Naive B cell (primary cell): ENCODE results near the gene ALDH4A1. TPM values are rescaled to one million over a fixed set of nuclear protein-coding genes. Genes with fewer than 3 reads are reported as not detected.

Experiments
- ATAC-seq, 2 donors: fragments of 150-1000 bp; cut with Tn5 transposase; 2 replicates each; pipeline ENCODE4 v1.10.0; 2021; ENCODE audit warnings: low read depth in 2 of 2, mild to moderate bottlenecking in 2 of 2, moderate library complexity in 2 of 2
- DNase-seq: peaks from one replicate; pipeline ENCODE4 v3.0.0; 2022
- H3K27ac Mint-ChIP-seq, 6 donors: one replicate each; pipeline ENCODE4 v1.8.0; 2020 to 2022; ENCODE audit warnings: mild to moderate bottlenecking in 6 of 6, mixed read lengths in 6 of 6, moderate library complexity in 5 of 6, inconsistent platforms in 2 of 6
- H3K27me3 Mint-ChIP-seq, 3 donors: one replicate each; pipeline ENCODE4 v1.8.0; 2021 to 2022; ENCODE audit warnings: mixed read lengths in 3 of 3, mild to moderate bottlenecking in 1 of 3
- H3K36me3 Mint-ChIP-seq, 2 donors: one replicate each; pipeline ENCODE4 v1.8.0; 2020 to 2022; ENCODE audit warnings: mixed read lengths in 2 of 2, inconsistent platforms in 1 of 2, mild to moderate bottlenecking in 1 of 2
- H3K4me1 Mint-ChIP-seq, 3 donors: one replicate each; pipeline ENCODE4 v1.8.0; 2020 to 2022; ENCODE audit warnings: mixed read lengths in 3 of 3, inconsistent platforms in 1 of 3, mild to moderate bottlenecking in 1 of 3, moderate library complexity in 1 of 3
- H3K4me3 Mint-ChIP-seq, 8 donors: one replicate each; pipeline ENCODE4 v1.8.0; 2020 to 2022; ENCODE audit warnings: mild to moderate bottlenecking in 8 of 8, mixed read lengths in 8 of 8, moderate library complexity in 8 of 8, inconsistent platforms in 2 of 8
- H3K9me3 Mint-ChIP-seq, 7 donors: one replicate each; pipeline ENCODE4 v1.8.0; 2020 to 2022; ENCODE audit warnings: mixed read lengths in 7 of 7, mild to moderate bottlenecking in 5 of 7, inconsistent platforms in 2 of 7, moderate library complexity in 1 of 7
- polyA plus RNA-seq, 6 donors: library from polyadenylated mRNA; unstranded; fragments of 300-500 nt; fragmentation: Illumina TruSeq; gene quantifications; one replicate each; pipeline ENCODE4 v1.2.3, GENCODE V29; 2021; ENCODE audit warnings: low read depth in 6 of 6

ALDH4A1 gene
- 1 to 10 TPM in 4 of 6 donors, under 1 TPM in 2; 0.96 to 6.7 (median 1.1) TPM for polyA plus RNA-seq

- Mint-ChIP-seq H3K4me1 (peaks cover 21 to 40% (median 35%) of the 10 kb centered on the region in 3 donors), H3K27me3 (no peaks in the 10 kb centered on the region), H3K9me3 (no peaks in the 10 kb centered on the region), H3K36me3 (no peaks in the 10 kb centered on the region), H3K4me3 (peak within 1 kb of the TSS; percentile 91 to 98 (median 94)), H3K27ac (peak within 1 kb of the TSS; percentile 89 to 99 (median 99))
- ATAC-seq = peak; percentile 93 to 96
- DNase-seq = peak; percentile 93
These were observed at the start of gene ALDH4A1 for GRCh38 chr1:18902523-18903290. TSS of gene ALDH4A1 (minus strand) at chr1:18902555. CDS start at chr1:18902523, 32 bp downstream.

DNA sequence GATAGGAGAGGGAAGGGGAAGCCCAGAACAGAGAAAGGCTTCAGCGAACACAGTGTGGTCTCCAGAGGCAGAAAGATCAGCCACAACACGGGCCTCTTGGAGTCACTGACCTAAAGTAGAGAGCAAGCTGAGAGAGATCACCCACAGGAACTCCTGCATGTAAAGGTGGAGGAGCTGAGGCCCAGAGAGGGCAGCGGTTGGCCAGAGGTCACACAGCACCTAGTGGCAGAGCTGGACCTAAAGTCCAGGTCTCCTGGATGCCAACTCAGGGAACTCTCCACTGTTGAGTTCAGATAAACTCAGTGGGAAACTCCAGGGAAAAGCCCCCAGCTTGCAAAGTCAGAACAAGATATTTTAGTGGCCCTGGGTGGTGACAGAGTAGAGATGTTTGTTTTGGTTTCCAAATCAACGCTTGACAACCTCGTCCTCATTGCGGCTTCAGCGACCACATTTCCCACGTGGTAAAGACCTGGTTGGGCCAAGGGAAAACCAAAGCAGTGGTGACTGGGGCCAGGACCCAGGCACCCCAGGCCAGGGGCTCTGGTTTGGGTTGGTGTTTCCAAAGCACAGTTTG lies 49.5 kb upstream of the ALDH4A1 start:
- Mint-ChIP-seq H3K4me3 (peak overlapping the region; percentile 73 to 96 (median 90)), H3K27me3 (no peaks in the 10 kb centered on the region), H3K36me3 (no peaks in the 10 kb centered on the region), H3K9me3 (no peaks in the 10 kb centered on the region), H3K4me1 (peaks cover 62 to 85% (median 74%) of the 10 kb centered on the region in 3 donors), H3K27ac (peak overlapping the region; percentile 99 to 100 (median 100))
- peak; percentile 54 to 56 for ATAC-seq
- DNase-seq = peak; percentile 77

DNA sequence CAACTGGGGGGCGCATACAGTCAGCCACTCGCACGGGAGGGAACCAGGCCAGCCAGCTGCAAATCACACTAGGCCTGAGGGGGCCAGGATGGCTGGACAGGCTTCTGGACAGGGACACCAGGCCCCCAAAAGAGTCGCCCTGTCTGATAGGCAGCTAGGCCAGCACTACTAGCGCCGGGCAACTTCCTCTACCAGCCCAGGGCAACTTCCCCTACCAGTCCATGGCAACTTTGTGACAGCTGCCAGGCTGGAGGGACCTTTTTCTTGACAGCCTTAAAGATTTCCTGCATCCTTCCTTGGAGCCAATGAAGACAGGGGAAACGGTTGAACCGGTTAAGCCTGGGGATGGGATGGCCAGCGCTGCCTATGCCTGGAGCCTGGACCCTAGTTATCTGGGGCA lies 49.1 kb upstream of the ALDH4A1 start:
- Mint-ChIP-seq H3K4me3 (peak overlapping the region; percentile 73 to 96 (median 90)), H3K27ac (peak overlapping the region; percentile 99 to 100 (median 100)), H3K27me3 (no peaks in the 10 kb centered on the region), H3K4me1 (peaks cover 63 to 89% (median 74%) of the 10 kb centered on the region in 3 donors), H3K36me3 (no peaks in the 10 kb centered on the region), H3K9me3 (no peaks in the 10 kb centered on the region)
- DNase-seq = peak; percentile 67
- peak; percentile 51 for ATAC-seq

DNA sequence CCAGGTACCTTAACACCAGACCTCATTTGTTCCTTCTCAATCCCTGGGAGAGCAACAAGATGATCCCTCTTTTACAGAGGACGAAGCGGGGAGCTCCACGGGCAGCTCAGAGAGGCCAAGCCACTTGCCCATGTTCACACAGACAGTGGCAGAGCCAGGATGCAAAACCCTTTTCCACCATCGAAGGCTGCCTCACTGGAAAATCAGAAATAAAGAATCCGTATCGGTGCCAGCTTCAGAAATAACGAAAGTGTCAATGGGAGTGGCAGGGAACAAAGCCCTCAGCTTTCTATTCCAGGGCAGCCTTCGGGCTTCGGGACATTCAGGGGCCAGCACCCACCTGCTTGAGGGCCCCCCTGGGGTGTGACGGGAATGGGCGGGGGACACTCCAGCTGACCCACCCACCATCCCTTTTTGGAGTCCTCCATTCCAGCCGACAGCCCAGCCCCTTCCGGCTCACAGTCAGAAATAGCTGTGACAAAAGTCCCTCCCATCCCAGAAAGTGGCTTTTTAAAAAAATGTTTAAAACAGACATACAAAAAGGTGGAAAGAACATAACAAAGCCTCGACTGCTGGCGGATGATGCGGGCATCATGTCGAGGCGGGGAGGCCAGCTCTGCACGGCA lies 48.2 kb upstream of the ALDH4A1 start:
- Mint-ChIP-seq H3K4me1 (peaks cover 67 to 94% (median 78%) of the 10 kb centered on the region in 3 donors), H3K4me3 (peak overlapping the region; percentile 73 to 96 (median 90)), H3K36me3 (no peaks in the 10 kb centered on the region), H3K27ac (peak overlapping the region; percentile 99 to 100 (median 100)), H3K9me3 (no peaks in the 10 kb centered on the region), H3K27me3 (no peaks in the 10 kb centered on the region)
- DNase-seq (no peak), ATAC-seq (no peak)

DNA sequence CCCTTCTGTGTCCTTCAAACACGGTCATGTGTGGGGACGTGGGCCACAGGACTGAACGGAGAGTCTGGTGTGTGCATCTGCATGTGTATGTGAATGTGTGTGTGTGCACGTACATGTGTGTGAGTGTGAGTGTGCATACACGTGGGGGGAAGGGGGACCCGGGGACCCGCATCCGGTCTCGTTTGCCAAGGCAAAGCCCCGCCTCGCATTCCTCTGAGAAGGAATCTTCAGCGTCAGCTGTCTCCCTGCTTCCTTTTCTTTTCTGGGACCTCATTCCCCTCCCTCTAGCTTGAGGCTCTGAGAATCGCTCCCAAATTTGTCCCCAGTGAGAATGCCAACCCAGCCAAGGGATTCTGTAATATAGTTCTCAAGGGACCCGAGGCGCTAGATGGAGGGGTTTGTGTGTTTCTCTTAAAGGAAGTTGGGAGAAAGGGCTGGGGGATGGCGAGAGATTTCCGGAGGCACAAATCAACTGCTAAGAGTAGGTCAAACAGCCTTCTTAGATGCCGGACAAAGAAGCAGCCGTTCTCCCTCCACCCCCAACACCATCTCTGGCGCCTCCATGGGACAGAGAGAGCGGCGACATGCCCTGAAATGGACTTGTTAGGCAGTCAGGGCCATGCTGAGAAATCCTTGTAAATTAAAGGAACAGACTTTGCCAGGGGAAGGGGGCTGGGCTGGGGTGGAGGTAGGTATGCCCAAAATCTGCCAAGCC lies 47.5 kb upstream of the ALDH4A1 start:
- peaks cover 68 to 95% (median 79%) of the 10 kb centered on the region in 3 donors for H3K4me1 Mint-ChIP-seq
- H3K9me3 Mint-ChIP-seq = no peaks in the 10 kb centered on the region
- ATAC-seq = no peak
- H3K27ac Mint-ChIP-seq = peak overlapping the region; percentile 99 to 100 (median 100)
- DNase-seq = no peak
- H3K4me3 Mint-ChIP-seq = peak overlapping the region; percentile 73 to 96 (median 90)
- no peaks in the 10 kb centered on the region for H3K36me3 Mint-ChIP-seq
- no peaks in the 10 kb centered on the region for H3K27me3 Mint-ChIP-seq

- DNase-seq (no peak), ATAC-seq (no peak)
- H3K36me3 Mint-ChIP-seq = no peaks in the 10 kb centered on the region
- H3K4me1 Mint-ChIP-seq = peaks cover 66 to 92% (median 78%) of the 10 kb centered on the region in 3 donors
- H3K4me3 Mint-ChIP-seq = peak overlapping the region; percentile 73 to 96 (median 90)
- peak overlapping the region; percentile 44 to 100 (median 99) for H3K27ac Mint-ChIP-seq
- no peaks in the 10 kb centered on the region for H3K9me3 Mint-ChIP-seq
- no peaks in the 10 kb centered on the region for H3K27me3 Mint-ChIP-seq
These were observed 46.7 kb upstream of the ALDH4A1 start for GRCh38 chr1:18948913-18949685.

- Mint-ChIP-seq H3K36me3 (no peaks in the 10 kb centered on the region), H3K4me3 (peak overlapping the region; percentile 42 to 96 (median 88)), H3K9me3 (no peaks in the 10 kb centered on the region), H3K27me3 (no peaks in the 10 kb centered on the region), H3K27ac (peak overlapping the region; percentile 51 to 100 (median 89)), H3K4me1 (peaks cover 67 to 86% (median 79%) of the 10 kb centered on the region in 3 donors)
- peak; percentile 58 for DNase-seq
- ATAC-seq = no peak
These were observed 45.9 kb upstream of the ALDH4A1 start for GRCh38 chr1:18948048-18948912.

- ATAC-seq (no peak), DNase-seq (no peak)
- peak overlapping the region in 5 of 8 donors; percentile 50 to 90 (median 65) for H3K4me3 Mint-ChIP-seq
These were observed 45.2 kb upstream of the ALDH4A1 start for GRCh38 chr1:18947570-18947969.

DNA sequence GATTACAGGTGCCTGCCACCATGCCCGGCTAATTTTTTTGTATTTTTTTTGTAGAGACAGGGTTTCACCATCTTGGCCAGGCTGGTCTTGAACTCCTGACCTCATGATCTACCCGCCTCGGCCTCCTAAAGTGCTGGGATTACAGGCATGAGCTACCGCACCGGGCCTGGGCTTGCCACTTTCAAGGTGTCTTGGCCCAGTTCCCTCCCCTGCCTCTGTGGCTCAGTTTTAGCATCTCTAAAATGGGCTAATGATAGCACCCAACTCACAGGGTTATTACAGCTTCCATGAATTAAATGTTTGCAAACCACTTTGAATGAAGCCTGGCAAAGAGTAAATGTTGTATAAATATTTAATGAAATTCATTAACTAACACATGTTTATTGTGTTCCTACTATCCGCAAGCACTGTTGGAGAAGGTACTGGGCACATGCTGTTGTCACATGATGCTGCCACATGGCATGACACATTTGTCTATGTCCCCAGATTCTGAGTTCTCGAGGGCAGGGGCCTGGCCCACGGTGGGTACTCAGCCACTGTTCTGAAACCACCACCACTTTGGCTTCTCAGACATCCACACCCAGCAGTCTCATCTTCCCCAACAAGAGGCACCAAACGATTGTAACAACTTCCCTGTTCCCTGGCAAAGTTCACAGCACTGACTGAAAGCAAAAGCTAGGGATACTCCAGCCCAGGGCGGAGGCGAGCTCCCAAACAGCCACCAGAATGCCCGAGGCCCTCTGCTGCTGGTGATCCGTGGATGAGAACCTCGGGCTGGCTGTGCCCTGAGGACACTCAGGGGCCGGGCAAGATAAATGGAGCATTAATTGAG lies 44.4 kb upstream of the ALDH4A1 start:
- no peaks in the 10 kb centered on the region for H3K27me3 Mint-ChIP-seq
- H3K9me3 Mint-ChIP-seq = no peaks in the 10 kb centered on the region
- H3K36me3 Mint-ChIP-seq = no peaks in the 10 kb centered on the region
- DNase-seq (no peak), ATAC-seq (no peak)
- H3K4me1 Mint-ChIP-seq = peaks cover 59 to 75% (median 71%) of the 10 kb centered on the region in 3 donors
- peak overlapping the region in 5 of 6 donors; percentile 22 to 82 (median 66) for H3K27ac Mint-ChIP-seq
- peak overlapping the region in 5 of 8 donors; percentile 15 to 65 (median 50) for H3K4me3 Mint-ChIP-seq

More at GRCh38 chr1:18947570-18947969, 45.2 kb upstream of the ALDH4A1 start:
- H3K27ac Mint-ChIP-seq = peak overlapping the region in 3 of 6 donors; percentile 61 to 69 (median 65)
- H3K27me3 Mint-ChIP-seq = no peaks in the 10 kb centered on the region
- H3K4me1 Mint-ChIP-seq = peaks cover 66 to 79% (median 79%) of the 10 kb centered on the region in 3 donors
- no peaks in the 10 kb centered on the region for H3K9me3 Mint-ChIP-seq
- H3K36me3 Mint-ChIP-seq = no peaks in the 10 kb centered on the region

DNA sequence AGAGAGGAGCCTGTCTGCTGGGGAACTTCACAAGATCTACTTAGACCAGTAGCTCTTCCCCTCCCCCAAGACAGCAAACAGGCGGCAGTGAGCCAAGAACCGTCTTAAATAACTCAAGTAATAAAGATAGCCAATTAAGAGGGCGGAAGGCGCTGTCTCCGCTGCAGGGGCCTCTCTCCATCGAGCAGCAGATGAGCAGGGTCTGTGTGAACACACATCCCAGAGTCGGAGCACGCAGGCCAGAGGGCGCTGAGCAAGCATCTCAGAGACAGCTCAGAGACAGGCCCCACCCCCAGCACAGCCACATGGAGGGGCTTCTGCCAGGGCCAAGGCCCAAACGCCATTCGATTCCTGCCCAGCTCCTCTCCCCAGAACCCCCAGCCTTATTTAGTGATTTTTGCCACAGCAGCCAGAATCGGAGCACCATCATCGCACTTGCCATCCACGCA lies 43.1 kb upstream of the ALDH4A1 start:
- no peak for ATAC-seq
- Mint-ChIP-seq H3K9me3 (no peaks in the 10 kb centered on the region), H3K4me1 (peaks cover 53 to 61% (median 60%) of the 10 kb centered on the region in 3 donors), H3K4me3 (peak overlapping the region in 2 of 8 donors; percentile 32 to 39), H3K27ac (no peak overlapping the region), H3K27me3 (no peaks in the 10 kb centered on the region), H3K36me3 (no peaks in the 10 kb centered on the region)
- DNase-seq = no peak

GRCh38 chr1:18944810-18945209 lies 42.5 kb upstream of the ALDH4A1 start:
- H3K36me3 Mint-ChIP-seq = no peaks in the 10 kb centered on the region
- peaks cover 53 to 60% (median 60%) of the 10 kb centered on the region in 3 donors for H3K4me1 Mint-ChIP-seq
- ATAC-seq = no peak
- H3K9me3 Mint-ChIP-seq = no peaks in the 10 kb centered on the region
- no peaks in the 10 kb centered on the region for H3K27me3 Mint-ChIP-seq
- peak overlapping the region in 2 of 6 donors; percentile 92 to 96 for H3K27ac Mint-ChIP-seq
- no peak for DNase-seq
- peak overlapping the region in 1 of 8 donors; percentile 17 for H3K4me3 Mint-ChIP-seq
